Testis (tissue), 3 donors: Measurements from ENCODE around the gene PPP2R5D. TPM values are rescaled to one million over a fixed set of nuclear protein-coding genes. Genes with fewer than 3 reads are reported as not detected.

Source experiments
- DNase-seq: peaks from one replicate; pipeline ENCODE4 v3.0.0-alpha.2; 2019
- H3K27ac ChIP-seq, 2 donors: fragments of 200-600 bp; sonication (generic); one replicate each; pipeline ENCODE4 v1.5.1; 2019
- H3K27me3 ChIP-seq: fragments of 200-600 bp; sonication (generic); one replicate; pipeline ENCODE4 v1.5.1; 2019
- H3K36me3 ChIP-seq: fragments of 200-600 bp; sonication (generic); one replicate; pipeline ENCODE4 v1.5.1; 2017; ENCODE audit warnings: low read depth; ENCODE audit errors: missing control alignments
- H3K4me1 ChIP-seq: fragments of 200-600 bp; sonication (generic); one replicate; pipeline ENCODE4 v1.5.1; 2019
- H3K4me3 ChIP-seq, 2 donors: fragments of 200-600 bp; sonication (generic); one replicate each; pipeline ENCODE4 v1.5.1; 2017 to 2019
- H3K9me3 ChIP-seq: fragments of 200-600 bp; sonication (generic); one replicate; pipeline ENCODE4 v1.5.1; 2017
- POLR2A ChIP-seq: fragments of 450-650 bp; IDR thresholded peaks from one replicate; pipeline ENCODE4 v1.6.1; 2017; ENCODE audit warnings: antibody characterized with exemption, mild to moderate bottlenecking, moderate library complexity
- WGBS, 2 donors: methylation state at CpG; one replicate each; pipeline ENCODE4 v1.1.5; 2018; 5-methylcytosine and 5-hydroxymethylcytosine counted together
- intact Hi-C: fragments of 100-400 bp; cut with DNase I; formaldehyde crosslinking; loops from one replicate; pipeline ENCODE4 v1.15.1; 2023; ENCODE audit warnings: low total_unique reads
- polyA plus RNA-seq: library from polyadenylated mRNA; stranded (reverse); fragments of 350-450 nt; fragmentation: Illumina TruSeq; extraction: RNeasy Lipid Tissue Mini Kit (QIAGEN cat#74804); gene quantifications from one replicate; pipeline ENCODE4 v1.2.3, GENCODE V29; 2014; ENCODE audit warnings: low read depth, low replicate concordance; ENCODE audit not compliant: insufficient read depth
- total RNA-seq, 2 donors: library from RNA; depleted of rRNA; stranded (reverse); fragments of >200 nt; gene quantifications; one replicate each; pipeline ENCODE4 v1.2.3, GENCODE V29; 2016
- TF ChIP-seq, protein P1 (sequence below), 3 experiments: fragments of 450-650 bp in 2 of 3; fragments of 200-600 bp in 1 of 3; sonication (generic) in 1 of 3; IDR thresholded peaks; one replicate each; pipeline ENCODE4 v1.5.1; 2016 to 2019; ENCODE audit warnings: antibody characterized with exemption in 3 of 3, mild to moderate bottlenecking in 2 of 3, moderate library complexity in 1 of 3

Gene PPP2R5D
- total and polyA plus RNA-seq, 3 donors from 2014 or later: 73.4 to 82.5 (median 74.5) TPM

DNA sequence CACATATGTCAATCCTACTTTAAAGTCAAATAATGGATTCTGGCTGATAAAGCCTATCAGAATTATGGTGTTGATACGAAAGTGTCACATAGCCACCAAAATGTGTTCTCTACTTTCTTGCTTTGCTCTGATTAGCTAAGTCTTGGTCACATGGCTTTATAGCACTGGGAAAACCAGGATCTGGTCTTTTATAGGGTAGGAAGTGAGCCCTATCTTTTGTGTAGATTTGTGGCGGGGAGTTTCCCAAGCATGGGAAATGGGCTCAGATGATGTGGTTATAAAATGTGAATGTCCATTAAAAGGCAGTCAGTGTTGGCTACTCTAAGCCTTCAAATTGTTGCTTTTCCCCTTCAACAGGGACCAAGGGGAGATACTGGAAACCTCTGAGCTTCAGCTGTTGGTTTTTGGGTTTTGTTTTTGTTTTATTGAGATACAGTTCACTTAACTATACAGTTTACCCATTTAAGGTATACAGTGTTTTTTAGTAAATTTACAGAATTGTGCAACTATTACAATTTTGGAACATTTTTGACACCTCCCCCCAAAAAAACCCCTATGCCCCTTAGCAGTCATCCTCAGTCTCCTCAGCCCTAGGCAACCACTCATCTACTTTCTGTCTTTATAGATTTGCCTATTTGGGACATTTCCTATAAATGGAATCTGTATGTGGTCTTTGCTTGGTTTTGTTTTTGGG, 49.3 kb downstream of the PPP2R5D start:
- TF ChIP-seq POLR2A: no peak
- TF ChIP-seq, protein P1, sequence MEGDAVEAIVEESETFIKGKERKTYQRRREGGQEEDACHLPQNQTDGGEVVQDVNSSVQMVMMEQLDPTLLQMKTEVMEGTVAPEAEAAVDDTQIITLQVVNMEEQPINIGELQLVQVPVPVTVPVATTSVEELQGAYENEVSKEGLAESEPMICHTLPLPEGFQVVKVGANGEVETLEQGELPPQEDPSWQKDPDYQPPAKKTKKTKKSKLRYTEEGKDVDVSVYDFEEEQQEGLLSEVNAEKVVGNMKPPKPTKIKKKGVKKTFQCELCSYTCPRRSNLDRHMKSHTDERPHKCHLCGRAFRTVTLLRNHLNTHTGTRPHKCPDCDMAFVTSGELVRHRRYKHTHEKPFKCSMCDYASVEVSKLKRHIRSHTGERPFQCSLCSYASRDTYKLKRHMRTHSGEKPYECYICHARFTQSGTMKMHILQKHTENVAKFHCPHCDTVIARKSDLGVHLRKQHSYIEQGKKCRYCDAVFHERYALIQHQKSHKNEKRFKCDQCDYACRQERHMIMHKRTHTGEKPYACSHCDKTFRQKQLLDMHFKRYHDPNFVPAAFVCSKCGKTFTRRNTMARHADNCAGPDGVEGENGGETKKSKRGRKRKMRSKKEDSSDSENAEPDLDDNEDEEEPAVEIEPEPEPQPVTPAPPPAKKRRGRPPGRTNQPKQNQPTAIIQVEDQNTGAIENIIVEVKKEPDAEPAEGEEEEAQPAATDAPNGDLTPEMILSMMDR (IDR thresholded peaks at IDR 0.05): no peak
- whole genome bisulfite sequencing, 2 donors: 90 to 92% methylated on average over 2 of the region's 2 CpGs
- Histone ChIP-seq H3K9me3 (no peaks in the 10 kb centered on the region), H3K36me3 (no peaks in the 10 kb centered on the region), H3K27me3 (no peaks in the 10 kb centered on the region), H3K4me1 (peaks cover 4% of the 10 kb centered on the region), H3K4me3 (no peak overlapping the region), H3K27ac (no peak overlapping the region)
- DNase-seq: no peak
- intact Hi-C loops: no loop called here

DNA sequence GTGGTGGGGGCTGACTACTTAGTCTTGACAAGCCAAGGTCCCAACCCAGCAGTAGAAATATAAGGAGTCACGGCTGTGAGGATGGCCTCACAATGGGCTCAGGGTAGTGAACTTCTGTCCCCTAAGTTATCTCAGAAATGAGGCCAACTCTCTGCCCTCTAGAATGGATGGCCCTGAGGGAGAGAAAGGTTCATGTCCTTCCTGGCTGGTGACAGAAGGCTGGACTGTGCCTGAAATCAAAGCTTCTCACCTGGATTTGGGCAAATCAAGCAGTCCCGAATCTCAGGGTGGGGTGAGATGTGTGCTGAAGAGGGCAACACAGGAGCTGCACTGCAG, 49.8 kb downstream of the PPP2R5D start:
- Histone ChIP-seq H3K4me1 (peaks cover 4% of the 10 kb centered on the region), H3K27me3 (no peaks in the 10 kb centered on the region), H3K36me3 (no peaks in the 10 kb centered on the region), H3K27ac (no peak overlapping the region), H3K4me3 (no peak overlapping the region), H3K9me3 (no peaks in the 10 kb centered on the region)
- WGBS, 2 donors: 72 to 75% methylated on average over 2 of the region's 2 CpGs
- TF ChIP-seq, protein P1 (IDR thresholded peaks at IDR 0.05): no peak
- TF ChIP-seq POLR2A: no peak
- intact Hi-C loops: no loop called here
- no peak for DNase-seq

DNA sequence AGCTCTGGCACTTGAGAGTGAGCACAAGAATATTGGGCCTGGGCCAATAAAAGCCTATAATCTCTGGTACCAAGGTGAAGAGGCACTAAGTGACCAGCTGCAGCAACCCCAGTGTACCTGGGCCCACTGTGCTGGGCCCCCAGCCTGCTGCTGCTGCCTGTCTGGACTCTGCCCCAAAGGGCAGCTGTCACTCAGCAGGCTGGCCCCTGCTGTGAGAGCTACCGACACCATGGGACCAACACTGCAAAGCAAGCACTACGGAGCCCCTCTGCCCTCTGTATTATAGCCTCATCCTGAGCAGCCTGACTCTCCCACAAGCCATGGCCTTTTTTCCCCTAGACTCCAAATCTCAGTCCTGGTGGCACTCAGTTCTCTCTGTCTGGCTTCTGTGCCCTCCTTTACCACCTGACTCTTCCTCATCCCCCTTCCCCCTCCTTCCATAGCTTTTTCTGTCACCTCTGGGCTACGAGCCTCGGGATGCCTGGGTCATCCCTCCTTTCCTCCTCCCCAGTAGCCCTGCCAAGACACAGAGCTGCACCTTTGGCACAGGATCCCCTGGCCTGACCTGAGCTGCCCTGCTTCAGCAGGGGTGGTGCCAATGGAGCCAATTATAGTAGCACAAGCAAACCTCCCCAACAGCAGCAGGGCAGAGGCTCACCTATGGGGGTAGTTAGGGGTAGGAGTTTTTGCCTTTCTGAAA, 51.3 kb downstream of the PPP2R5D start:
- no peaks in the 10 kb centered on the region for H3K27me3 ChIP-seq
- H3K4me3 ChIP-seq: no peak overlapping the region
- 58 to 60% methylated on average over 4 of the region's 4 CpGs for WGBS, 2 donors
- H3K9me3 ChIP-seq: no peaks in the 10 kb centered on the region
- no peaks in the 10 kb centered on the region for H3K36me3 ChIP-seq
- H3K4me1 ChIP-seq: peaks cover 4% of the 10 kb centered on the region
- no peak for TF ChIP-seq POLR2A
- TF ChIP-seq, protein P1 (IDR thresholded peaks at IDR 0.05): no peak
- intact Hi-C loops: no loop called here
- no peak for DNase-seq
- no peak overlapping the region for H3K27ac ChIP-seq

DNA sequence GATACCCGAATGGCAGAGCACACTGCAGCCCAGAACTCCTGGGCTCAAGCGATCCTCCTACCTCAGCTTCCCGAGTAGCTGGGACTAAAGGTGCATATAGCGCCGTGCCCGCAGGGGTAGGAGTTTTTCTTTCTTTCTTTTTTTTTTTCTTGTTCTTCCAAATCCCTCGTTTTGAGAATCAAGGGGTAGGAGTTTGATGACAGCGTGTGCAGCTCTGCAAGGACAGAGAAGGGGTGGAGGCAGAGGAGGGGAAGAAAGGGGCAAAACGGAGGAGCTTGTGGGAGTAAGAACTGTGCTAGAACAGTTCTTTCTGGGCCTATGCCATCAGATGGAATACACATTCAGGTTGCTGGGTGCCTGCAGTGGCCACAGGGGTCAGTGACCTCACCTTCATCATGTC, 52.3 kb downstream of the PPP2R5D start:
- TF ChIP-seq, protein P1 (IDR thresholded peaks at IDR 0.05): no peak
- TF ChIP-seq POLR2A: no peak
- intact Hi-C loops: no loop called here
- no peaks in the 10 kb centered on the region for H3K9me3 ChIP-seq
- DNase-seq: no peak
- no peak overlapping the region for H3K27ac ChIP-seq
- H3K36me3 ChIP-seq: no peaks in the 10 kb centered on the region
- no peak overlapping the region for H3K4me3 ChIP-seq
- no peaks in the 10 kb centered on the region for H3K27me3 ChIP-seq
- H3K4me1 ChIP-seq: peaks cover 4% of the 10 kb centered on the region
- WGBS, 2 donors: 61 to 72% methylated on average over 9 of the region's 9 CpGs

DNA sequence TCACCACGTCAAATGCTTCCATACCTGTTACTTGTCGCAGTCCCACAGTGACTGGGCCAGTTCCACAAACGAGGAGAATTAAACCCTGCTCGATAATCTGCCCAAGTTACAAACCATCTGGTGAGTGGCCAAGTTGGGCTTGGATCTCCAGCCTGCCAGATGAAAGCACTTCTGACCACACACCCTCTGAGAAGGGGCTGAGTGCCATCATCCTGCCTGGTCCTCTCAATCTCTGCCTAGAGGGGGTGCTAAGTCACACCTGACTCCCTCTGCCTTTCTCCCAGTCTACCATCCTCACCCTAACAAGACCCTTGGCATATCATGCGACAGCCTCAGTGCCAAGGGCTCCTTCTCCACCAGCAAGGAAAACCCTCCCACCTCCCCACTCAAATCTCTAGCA, 52.8 kb downstream of the PPP2R5D start:
- no peak for DNase-seq
- H3K4me3 ChIP-seq: no peak overlapping the region
- 60 to 73% methylated on average over 5 of the region's 5 CpGs for WGBS, 2 donors
- H3K36me3 ChIP-seq: no peaks in the 10 kb centered on the region
- no peaks in the 10 kb centered on the region for H3K27me3 ChIP-seq
- no peak for TF ChIP-seq POLR2A
- TF ChIP-seq, protein P1 (IDR thresholded peaks at IDR 0.05): no peak
- H3K4me1 ChIP-seq: peaks cover 4% of the 10 kb centered on the region
- intact Hi-C loops: no loop called here
- no peaks in the 10 kb centered on the region for H3K9me3 ChIP-seq
- H3K27ac ChIP-seq: no peak overlapping the region
